H1 (cell line): Measurements from ENCODE around the gene GLDC.

Experiments used
- CEBPB ChIP-seq: IDR thresholded peaks from 2 replicates; pipeline ENCODE4 v1.6.1; 2012; ENCODE audit warnings: low read depth, low read length
- CHD2 ChIP-seq: IDR thresholded peaks from 2 replicates; pipeline ENCODE4 v1.6.1; 2012; ENCODE audit warnings: low read length, improper control_type of control experiment
- CREB1 ChIP-seq: IDR thresholded peaks from 2 replicates; pipeline ENCODE4 v1.6.1; 2012; ENCODE audit warnings: inconsistent platforms
- E2F6 ChIP-seq: IDR thresholded peaks from 2 replicates; pipeline ENCODE4 v1.6.1; 2012; ENCODE audit warnings: inconsistent platforms
- POLR2A ChIP-seq, 2 experiments: IDR thresholded peaks; 1 replicate in 1 of 2; 2 replicates in 1 of 2; pipeline ENCODE4 v1.6.1; 2011; ENCODE audit warnings: low read depth in 2 of 2, low read length in 2 of 2, mild to moderate bottlenecking in 2 of 2; ENCODE audit errors: control extremely low read depth in 1 of 2
- POLR2AphosphoS5 ChIP-seq: IDR thresholded peaks from 2 replicates; pipeline ENCODE4 v1.6.1; 2011; ENCODE audit warnings: low read depth, low read length
- SP4 ChIP-seq: IDR thresholded peaks from 2 replicates; pipeline ENCODE4 v1.6.1; 2012; ENCODE audit warnings: low read length, inconsistent platforms
- YY1 ChIP-seq: IDR thresholded peaks from 2 replicates; pipeline ENCODE4 v1.6.1; 2011; ENCODE audit warnings: low read depth, mild to moderate bottlenecking, low read length
- TF ChIP-seq, protein P1 (sequence below), 3 experiments: IDR thresholded peaks; 1 replicate in 2 of 3; 2 replicates in 1 of 3; pipeline versions ENCODE4 v1.5.1 to v1.6.1; 2011; ENCODE audit warnings: low read length in 3 of 3, mild to moderate bottlenecking in 3 of 3, inconsistent platforms in 2 of 3, low read depth in 1 of 3, moderate library complexity in 1 of 3; ENCODE audit not compliant: insufficient read depth in 1 of 3; ENCODE audit errors: control extremely low read depth in 1 of 3

- TF ChIP-seq POLR2A (IDR thresholded peaks at IDR 0.05; ENCODE audit: control extremely low read depth in 1 of 2, low read depth in 2 of 2, low read length in 2 of 2) (no peak), YY1 (no peak), CHD2 (no peak), CEBPB (no peak), POLR2AphosphoS5 (no peak), SP4 (no peak), CREB1 (no peak), E2F6 (no peak)
- TF ChIP-seq, protein P1, sequence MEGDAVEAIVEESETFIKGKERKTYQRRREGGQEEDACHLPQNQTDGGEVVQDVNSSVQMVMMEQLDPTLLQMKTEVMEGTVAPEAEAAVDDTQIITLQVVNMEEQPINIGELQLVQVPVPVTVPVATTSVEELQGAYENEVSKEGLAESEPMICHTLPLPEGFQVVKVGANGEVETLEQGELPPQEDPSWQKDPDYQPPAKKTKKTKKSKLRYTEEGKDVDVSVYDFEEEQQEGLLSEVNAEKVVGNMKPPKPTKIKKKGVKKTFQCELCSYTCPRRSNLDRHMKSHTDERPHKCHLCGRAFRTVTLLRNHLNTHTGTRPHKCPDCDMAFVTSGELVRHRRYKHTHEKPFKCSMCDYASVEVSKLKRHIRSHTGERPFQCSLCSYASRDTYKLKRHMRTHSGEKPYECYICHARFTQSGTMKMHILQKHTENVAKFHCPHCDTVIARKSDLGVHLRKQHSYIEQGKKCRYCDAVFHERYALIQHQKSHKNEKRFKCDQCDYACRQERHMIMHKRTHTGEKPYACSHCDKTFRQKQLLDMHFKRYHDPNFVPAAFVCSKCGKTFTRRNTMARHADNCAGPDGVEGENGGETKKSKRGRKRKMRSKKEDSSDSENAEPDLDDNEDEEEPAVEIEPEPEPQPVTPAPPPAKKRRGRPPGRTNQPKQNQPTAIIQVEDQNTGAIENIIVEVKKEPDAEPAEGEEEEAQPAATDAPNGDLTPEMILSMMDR (IDR thresholded peaks at IDR 0.05; ENCODE audit: control extremely low read depth in 1 of 3, insufficient read depth in 1 of 3, low read depth in 1 of 3, low read length in 3 of 3) = no peak
These were observed 94.4 kb downstream of the GLDC start for GRCh38 chr9:6551136-6551535.
